ENCODE results near the gene CROCC2.

GRCh38 chr2:240904216-240905175 is 1.6 kb upstream of the CROCC2 start:
- TF ChIP-seq CTCF (optimal IDR thresholded peaks at IDR 0.05 in 1 of 3, IDR thresholded peaks at IDR 0.05 in 1 of 3, conservative IDR thresholded peaks at IDR 0.05 in 1 of 3; ENCODE audit: extremely low read depth in 1 of 3, insufficient read depth in 2 of 3, low read length in 3 of 3) (no peak), EZH2 (IDR thresholded peaks at IDR 0.05; ENCODE audit: low read length) (no peak)

Measured in keratinocyte (primary cell).